Gastrocnemius medialis (tissue), 4 donors: Measurements from ENCODE around the gene GOLGA3. TPM values are rescaled to one million over a fixed set of nuclear protein-coding genes. Genes with fewer than 3 reads are reported as not detected.
A peak's percentile ranks its signal among the peaks of the same experiment; 100 is the strongest.

Experiments
- ATAC-seq, 2 donors: fragments of 150-250 bp; one replicate each; pipeline ENCODE4 v1.9.1; 2016
- DNase-seq, 2 donors: peaks; one replicate each; pipeline ENCODE4 v3.0.0-alpha.2; 2019
- H3K27ac ChIP-seq, 4 donors: fragments of 200-600 bp; sonication (generic); 1 replicate in 1 of 4; 2 replicates in 3 of 4; pipeline ENCODE4 v1.5.1; 2016 to 2018; ENCODE audit warnings: mild to moderate bottlenecking in 2 of 4, moderate library complexity in 1 of 4
- H3K27me3 ChIP-seq, 3 donors: fragments of 200-600 bp; sonication (generic) in 2 of 3; 1 replicate in 1 of 3; 2 replicates in 2 of 3; pipeline versions ENCODE4 v1.5.1 to v1.6.0; 2016 to 2019; ENCODE audit warnings: mild to moderate bottlenecking in 1 of 3, moderate library complexity in 1 of 3
- H3K36me3 ChIP-seq, 2 donors: fragments of 200-600 bp; sonication (generic) in 1 of 2; one replicate each; pipeline ENCODE4 v1.5.1; 2017 to 2018
- H3K4me1 ChIP-seq, 2 donors: fragments of 200-600 bp; sonication (generic) in 1 of 2; one replicate each; pipeline ENCODE4 v1.5.1; 2016 to 2017; ENCODE audit warnings: mild to moderate bottlenecking in 2 of 2
- H3K4me3 ChIP-seq, 4 donors: fragments of 200-600 bp; sonication (generic) in 3 of 4; 1 replicate in 1 of 4; 2 replicates in 3 of 4; pipeline ENCODE4 v1.5.1; 2016 to 2019; ENCODE audit warnings: mild to moderate bottlenecking in 2 of 4
- H3K9me3 ChIP-seq, 3 donors: fragments of 200-600 bp; sonication (generic) in 2 of 3; 1 replicate in 1 of 3; 2 replicates in 2 of 3; pipeline ENCODE4 v1.5.1; 2016 to 2019
- CTCF ChIP-seq, 5 experiments: fragments of 450-650 bp in 3 of 5; fragments of 200-600 bp in 2 of 5; sonication (generic) in 2 of 5; IDR thresholded peaks in 4 of 5; conservative IDR thresholded peaks in 1 of 5; 1 replicate in 4 of 5; 2 replicates in 1 of 5; pipeline ENCODE4 v1.5.1; 2016 to 2019; ENCODE audit warnings: antibody characterized with exemption in 5 of 5, mild to moderate bottlenecking in 3 of 5, moderate library complexity in 3 of 5
- POLR2A ChIP-seq, 2 donors: fragments of 450-650 bp; IDR thresholded peaks; one replicate each; pipeline ENCODE4 v1.6.1; 2017; ENCODE audit warnings: antibody characterized with exemption in 2 of 2, mild to moderate bottlenecking in 2 of 2, moderate library complexity in 2 of 2
- in situ Hi-C, 4 donors: fragments of 200-750 bp; cut with MboI; loops; one replicate each; pipeline versions ENCODE4 v1.15.0 to v1.8.0; 2017; ENCODE audit warnings: low sequenced_read_pairs in 4 of 4
- intact Hi-C: fragments of 100-400 bp; cut with DNase I; formaldehyde crosslinking; loops from one replicate; pipeline ENCODE4 v1.15.1; 2023; ENCODE audit warnings: low total_unique reads
- total RNA-seq, 4 donors: library from RNA; depleted of rRNA; stranded (reverse); fragments of >200 nt; gene quantifications; one replicate each; pipeline versions ENCODE4 v1.1.0 to v1.2.3, GENCODE V29; 2016

GOLGA3 gene
- total RNA-seq, 4 donors from 2014 or later = 30.0 to 50.0 (median 39.6) TPM

GRCh38 chr12:132772606-132773005 lies 56.1 kb downstream of the GOLGA3 start:
- no peak overlapping the region for H3K4me3 ChIP-seq
- H3K36me3 ChIP-seq = peaks cover 0 to 53% of the 10 kb centered on the region in 2 donors
- TF ChIP-seq CTCF (IDR thresholded peaks at IDR 0.05 in 4 of 5, conservative IDR thresholded peaks at IDR 0.05 in 1 of 5) (no peak), POLR2A (IDR thresholded peaks at IDR 0.05) (no peak)
- ATAC-seq (no peak), DNase-seq (no peak)
- H3K27ac ChIP-seq = no peak overlapping the region
- H3K27me3 ChIP-seq = no peaks in the 10 kb centered on the region
- intact Hi-C loops (no loop called here), in situ Hi-C loops (no loop called here)
- H3K9me3 ChIP-seq = no peaks in the 10 kb centered on the region
- H3K4me1 ChIP-seq = peaks cover 9 to 12% of the 10 kb centered on the region in 2 donors

GRCh38 chr12:132771126-132771838 lies 57.4 kb downstream of the GOLGA3 start:
- intact Hi-C loops (no loop called here), in situ Hi-C loops (no loop called here)
- no peaks in the 10 kb centered on the region for H3K27me3 ChIP-seq
- H3K36me3 ChIP-seq = peaks cover 0 to 41% of the 10 kb centered on the region in 2 donors
- no peak overlapping the region for H3K4me3 ChIP-seq
- no peak overlapping the region for H3K27ac ChIP-seq
- TF ChIP-seq POLR2A (IDR thresholded peaks at IDR 0.05) (no peak), CTCF (IDR thresholded peaks at IDR 0.05 in 4 of 5, conservative IDR thresholded peaks at IDR 0.05 in 1 of 5) (no peak)
- no peaks in the 10 kb centered on the region for H3K9me3 ChIP-seq
- peaks cover 15% of the 10 kb centered on the region in 2 donors for H3K4me1 ChIP-seq
- no peak for ATAC-seq
- DNase-seq = no peak

GRCh38 chr12:132766380-132767085 lies 62.1 kb downstream of the GOLGA3 start:
- DNase-seq = peak; percentile 60 to 68
- Histone ChIP-seq H3K27ac (peak overlapping the region; percentile 53 to 80 (median 69)), H3K27me3 (no peaks in the 10 kb centered on the region), H3K9me3 (no peaks in the 10 kb centered on the region), H3K4me3 (peak overlapping the region in 2 of 4 donors; percentile 15 to 27), H3K4me1 (peaks cover 18 to 21% of the 10 kb centered on the region in 2 donors), H3K36me3 (peaks cover 0 to 6% of the 10 kb centered on the region in 2 donors)
- ATAC-seq = peak; percentile 23 to 32
- TF ChIP-seq POLR2A (IDR thresholded peaks at IDR 0.05) (no peak), CTCF (IDR thresholded peaks at IDR 0.05 in 4 of 5, conservative IDR thresholded peaks at IDR 0.05 in 1 of 5) (no peak)
- intact Hi-C loops = loop anchor here (1.0 kb wide), 1 partner anchor 314 kb away; the partner anchor contains the start of gene ZNF140
- in situ Hi-C loops = no loop called here

- DNase-seq (no peak), ATAC-seq (no peak)
- in situ Hi-C loops = no loop called here
- Histone ChIP-seq H3K4me1 (peaks cover 23 to 30% of the 10 kb centered on the region in 2 donors), H3K4me3 (no peak overlapping the region), H3K27me3 (no peaks in the 10 kb centered on the region), H3K36me3 (no peaks in the 10 kb centered on the region), H3K9me3 (no peaks in the 10 kb centered on the region), H3K27ac (no peak overlapping the region)
- TF ChIP-seq CTCF (IDR thresholded peaks at IDR 0.05 in 4 of 5, conservative IDR thresholded peaks at IDR 0.05 in 1 of 5) (no peak), POLR2A (IDR thresholded peaks at IDR 0.05) (no peak)
- intact Hi-C loops = no loop called here
Observed at GRCh38 chr12:132765361-132765760, 63.3 kb downstream of the GOLGA3 start.
